Stimulated activated CD8-positive, alpha-beta memory T cell treated with anti-CD3 and anti-CD28 coated beads, Interleukin-7, amount 100 ng/mL, for 24 hours (primary cell): Measurements from ENCODE around the gene SRC.

Source experiments
- DNase-seq: peaks from one replicate; pipeline ENCODE4 v3.0.0-alpha.2; 2020; ENCODE audit warnings: low read depth

SRC gene

DNA sequence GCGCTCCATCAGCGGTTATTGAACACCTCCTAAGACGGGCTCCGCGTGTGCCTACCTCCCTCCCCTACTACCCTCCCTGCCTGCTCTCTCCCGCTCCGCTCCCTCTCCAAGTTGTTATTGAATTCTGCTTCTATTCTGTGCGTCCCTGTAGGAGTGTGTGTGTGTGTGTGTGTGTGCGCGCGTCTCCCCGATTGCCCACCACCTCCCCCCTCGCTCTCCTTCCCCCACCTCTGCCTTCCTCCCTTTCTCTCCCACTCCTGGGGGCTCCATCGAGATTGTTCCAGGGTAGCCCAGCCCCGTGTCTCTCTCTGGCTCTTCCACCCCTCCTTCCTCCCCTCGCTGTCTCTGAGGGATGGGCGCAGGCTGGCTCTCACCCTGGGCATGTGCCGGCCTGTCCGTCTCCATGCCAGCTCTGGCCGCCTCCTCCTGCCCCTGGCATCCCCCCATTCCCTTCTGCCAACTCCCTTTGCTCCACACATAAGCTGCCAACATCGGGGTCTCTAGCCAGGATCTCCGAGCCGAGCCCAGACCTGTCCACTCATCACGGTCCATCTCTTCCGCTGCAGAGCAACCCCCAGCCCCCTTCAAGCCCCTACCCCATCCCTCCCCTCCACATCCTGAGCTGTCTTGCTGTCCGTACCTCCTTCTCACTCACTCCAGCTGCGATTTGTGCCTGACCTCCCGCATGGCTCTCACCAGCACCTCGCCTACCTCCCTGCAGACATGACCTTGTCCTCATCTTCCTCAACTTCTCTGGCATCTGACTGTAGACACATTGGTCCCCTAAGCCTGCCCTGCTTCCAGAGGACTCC is 68.5 kb downstream of the SRC start:
- no peak for DNase-seq

DNA sequence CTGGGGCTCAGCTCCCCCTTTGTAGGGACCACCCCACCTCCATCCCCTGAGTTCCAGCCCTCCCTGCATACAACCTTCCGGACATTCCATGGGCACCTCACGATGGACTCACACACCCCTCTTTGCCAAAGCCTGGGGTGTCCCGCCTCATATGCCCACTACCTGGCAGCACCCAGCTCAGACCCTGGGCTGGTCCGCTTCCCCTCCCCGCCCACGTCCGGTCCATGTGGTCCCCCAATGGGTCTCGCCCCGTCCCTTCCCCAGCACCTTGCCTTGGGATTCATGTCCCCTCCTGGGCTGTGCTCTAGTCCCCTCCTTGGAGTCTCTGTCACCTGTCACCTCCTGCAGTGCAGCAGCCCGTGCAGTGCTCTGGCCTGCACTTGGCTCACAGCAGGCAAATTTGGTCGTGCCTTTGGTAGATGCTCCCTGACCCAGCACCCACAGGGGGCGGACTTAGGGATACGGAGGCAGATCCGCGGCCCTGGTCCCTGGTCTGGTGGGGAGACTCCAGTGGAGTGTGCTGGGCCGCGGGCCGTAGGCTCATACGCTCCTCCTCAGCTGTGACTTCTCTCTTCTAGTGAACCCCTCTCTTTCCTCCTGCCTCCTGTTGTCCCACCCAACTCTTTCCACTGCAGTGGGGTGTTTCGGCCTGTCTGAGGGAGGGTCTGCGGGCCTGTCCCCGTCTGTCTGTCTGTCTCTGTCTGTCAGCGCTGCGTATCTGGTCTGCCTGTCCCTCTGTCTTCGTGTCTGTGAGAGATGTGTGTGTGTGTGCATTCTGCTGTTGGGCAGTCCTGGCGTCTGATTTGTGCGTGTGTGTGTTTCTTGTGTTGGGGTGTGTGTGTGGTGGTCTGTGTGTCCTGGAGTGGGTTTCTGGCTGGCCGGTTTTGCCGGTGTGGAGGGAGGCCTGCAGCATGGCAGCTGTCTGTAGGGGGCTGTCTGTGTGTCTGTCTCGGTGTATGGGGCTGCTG is 69.5 kb downstream of the SRC start:
- DNase-seq, result no peak

DNA sequence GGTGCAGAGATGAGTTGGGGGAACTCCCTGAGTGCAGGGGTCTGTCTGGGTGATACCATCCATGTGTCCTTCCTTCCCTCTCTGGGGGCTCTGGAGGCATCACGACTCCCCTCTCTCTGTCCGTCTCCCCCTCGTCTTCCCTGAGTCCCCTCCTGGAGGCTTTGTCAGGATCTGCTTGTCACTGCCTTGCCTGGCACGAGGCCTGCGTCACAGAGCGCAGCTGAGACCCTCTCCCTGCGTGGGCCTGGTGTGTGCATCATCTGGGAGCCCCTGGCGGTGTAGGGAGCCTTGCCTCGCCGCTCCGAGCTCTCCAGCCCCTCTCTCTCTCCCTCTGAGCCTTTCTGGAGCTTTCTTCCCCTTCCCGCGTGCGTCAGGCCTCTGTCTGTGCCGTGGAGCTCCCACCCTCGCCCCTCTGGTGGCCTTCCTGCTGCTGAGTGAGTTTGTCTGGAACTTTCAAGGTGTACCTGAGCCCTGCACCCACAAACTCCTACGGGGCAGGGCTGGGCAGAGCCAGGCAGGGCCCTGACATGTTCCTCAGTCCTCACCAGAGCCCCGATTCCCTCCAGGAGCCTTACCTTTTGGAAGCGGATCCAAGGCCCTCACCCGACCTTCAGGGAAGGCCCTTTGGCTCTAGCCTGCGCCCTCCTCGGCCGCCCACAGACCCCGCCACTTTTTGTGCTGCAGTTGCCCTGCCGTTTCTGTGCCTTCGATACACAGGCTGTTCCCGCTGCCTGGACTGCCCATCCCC is 70.3 kb downstream of the SRC start:
- DNase-seq, result no peak

DNA sequence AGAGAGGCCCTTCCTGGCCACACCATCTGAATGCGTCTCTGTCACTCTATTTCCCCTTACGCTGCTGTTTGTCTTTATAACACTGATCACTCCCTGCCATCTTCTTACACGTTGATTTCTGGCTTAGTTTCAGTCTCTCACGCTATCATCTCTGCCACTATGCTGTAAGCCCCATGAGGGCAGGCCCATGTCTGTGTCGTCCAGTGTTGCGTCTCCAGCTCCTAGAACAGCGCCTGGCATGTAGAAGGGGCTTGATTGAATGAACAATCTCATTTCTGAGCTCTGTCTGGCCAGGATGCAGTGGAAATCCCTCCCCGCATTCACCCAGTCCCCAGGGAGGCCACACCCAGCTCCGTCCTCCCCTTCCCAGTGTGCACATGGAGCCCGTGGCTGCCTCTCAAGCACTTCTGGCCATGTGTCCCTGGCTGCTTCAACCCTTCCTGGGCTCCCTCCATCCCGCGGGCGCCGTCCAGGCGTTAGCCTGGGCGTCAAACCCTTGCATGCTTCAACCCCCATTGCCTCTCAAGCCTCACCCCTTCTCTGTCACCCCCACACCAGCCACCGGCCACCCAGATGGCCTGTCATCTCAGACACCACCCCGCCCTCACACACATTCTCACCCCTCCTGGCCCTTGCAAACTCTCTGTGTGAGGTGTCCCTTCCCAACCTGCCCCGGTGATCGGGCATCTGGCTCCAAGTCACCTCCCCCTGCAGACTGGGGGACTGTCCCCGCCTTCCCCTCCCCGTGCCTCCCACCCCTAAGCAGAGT is 71.1 kb downstream of the SRC start:
- no peak for DNase-seq

DNA sequence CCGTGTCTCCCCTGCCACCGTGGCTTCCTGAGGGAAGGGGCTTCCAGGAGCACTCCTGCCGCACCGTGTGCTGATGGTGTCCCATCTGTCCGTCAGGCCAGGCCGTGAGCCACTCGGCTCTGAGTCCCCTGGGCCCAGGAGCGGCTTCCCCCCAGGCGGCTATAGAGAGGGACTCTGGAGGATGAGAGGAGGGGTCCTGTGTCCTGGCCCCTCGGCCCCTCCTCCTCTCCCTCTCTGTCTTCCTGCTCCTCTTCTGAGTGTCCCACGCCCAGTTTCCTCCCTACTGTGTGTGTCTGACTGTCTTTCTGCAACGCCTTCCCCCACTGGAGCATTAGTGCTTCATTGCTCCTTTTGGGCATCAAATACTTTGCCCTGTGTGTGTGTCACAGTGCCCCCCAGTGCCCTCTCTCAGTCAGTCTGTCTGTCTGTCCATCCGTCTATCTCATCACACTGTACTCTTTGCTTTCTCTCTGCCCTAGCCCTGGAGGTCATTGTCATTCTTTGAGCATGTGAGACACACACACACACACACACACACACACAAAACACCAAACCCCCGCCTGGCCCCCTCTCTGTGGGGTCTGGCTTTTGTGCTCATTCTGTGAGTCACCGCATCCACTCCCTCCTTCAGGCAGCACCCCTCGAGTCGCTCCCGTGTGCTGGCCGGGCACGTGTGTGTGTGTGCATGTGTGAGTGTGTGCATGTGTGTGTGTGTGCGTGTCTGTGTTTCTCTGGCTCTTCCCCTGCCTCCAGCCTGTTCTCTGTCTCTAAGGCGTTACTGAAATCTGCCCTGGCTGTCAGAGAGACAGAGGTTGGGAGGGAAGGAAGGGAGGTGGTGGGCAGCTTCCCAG is 71.9 kb downstream of the SRC start:
- DNase-seq, result no peak

DNA sequence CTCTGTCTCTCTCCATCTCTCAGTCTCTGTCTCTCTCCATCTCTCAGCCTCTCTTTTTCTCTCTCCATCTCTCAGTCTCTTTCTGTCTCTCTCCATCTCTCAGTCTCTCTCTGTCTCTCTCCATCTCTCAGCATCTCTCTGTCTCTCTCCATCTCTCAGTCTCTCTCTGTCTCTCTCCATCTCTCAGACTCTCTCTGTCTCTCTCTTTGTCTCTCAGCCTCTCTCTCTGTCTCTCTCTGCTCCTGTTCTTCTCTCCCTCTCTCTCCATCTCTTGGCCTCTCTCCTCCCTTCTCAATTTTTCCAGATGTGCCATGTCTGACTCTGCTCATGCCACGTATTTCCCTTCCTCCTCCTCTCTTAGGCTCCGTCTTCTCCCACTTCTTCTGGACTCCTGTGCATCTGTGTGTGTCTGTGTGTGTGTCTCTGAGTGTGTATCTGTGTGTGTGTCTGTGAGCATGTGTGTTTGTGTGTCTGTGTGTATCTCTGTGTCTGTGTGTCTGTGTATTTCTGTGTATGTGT is 72.7 kb downstream of the SRC start:
- DNase-seq, result no peak

DNA sequence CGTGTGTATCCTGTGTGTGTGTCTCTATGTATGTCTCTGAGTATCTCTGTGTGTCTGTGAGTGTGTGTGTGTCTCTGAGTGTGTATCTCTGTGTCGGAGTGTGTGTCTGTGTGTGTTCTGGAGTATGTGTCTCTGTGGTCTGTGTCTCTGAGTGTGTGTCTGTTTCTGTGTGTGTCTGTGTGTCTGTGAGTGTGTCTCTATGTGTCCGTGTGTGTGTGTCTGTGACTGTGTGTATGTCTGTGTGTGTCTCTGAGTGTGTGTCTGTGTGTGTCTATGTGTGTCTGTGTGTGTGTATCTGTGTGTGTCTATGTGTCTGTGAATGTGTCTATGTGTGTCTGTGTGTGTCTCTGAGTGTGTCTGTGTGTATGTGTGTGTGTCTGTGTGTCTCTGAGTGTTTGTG is 73.4 kb downstream of the SRC start:
- no peak for DNase-seq

DNA sequence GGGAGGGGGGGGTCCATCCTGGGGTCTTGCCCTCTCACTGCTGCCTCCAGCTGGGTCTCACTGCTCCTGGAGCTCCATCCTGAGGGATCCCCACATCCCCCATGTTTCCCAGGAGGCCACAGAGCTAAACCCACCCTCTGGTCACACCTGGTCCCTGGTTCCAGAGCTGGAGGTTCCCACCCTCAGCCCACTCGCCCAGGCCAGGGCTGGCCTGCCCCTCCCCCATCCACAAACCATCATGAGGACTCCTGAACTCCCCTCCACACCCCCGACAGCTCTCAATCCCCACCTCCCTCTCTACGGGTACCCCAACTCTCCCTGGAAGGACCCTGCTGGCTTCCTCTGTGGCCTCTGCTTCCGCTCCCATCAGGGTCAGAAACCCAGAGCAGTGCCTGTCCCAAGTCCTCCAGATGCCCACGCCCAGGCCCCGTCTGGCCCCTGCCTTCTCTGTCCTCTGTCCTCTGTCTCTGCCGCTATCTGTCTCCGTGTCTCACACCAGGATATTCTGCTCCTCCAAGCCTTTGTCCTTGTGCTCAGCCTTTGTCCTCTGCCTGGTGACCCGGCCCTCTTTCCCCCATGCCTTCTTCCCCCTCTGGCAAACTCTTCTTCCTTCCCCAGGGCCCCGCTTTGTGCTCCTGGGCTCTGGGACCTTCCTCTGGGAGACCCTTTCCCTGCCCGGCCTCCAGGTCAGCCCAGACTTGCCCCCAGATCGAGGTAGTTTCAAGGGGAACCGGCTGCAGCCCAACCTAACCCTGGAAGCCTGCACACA is 74.0 kb downstream of the SRC start:
- no peak for DNase-seq

DNA sequence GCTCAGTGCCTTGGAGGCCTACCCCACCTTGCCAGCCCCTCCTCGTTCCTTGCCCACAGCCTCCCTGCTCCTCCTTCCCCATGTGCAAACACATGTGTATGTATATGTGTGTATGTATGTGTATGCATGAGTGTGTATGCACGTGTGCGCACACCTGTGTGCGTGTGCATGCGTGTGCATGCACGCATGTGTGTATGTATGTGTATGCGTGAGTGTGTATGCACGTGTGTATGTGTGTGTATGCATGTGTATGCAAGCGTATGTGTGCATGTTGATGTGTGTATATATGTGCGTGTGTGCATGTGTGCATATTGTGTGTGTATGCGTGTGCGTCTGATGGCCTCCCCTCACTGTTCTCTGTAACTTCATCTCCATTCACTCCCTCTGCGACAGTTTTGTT is 74.7 kb downstream of the SRC start:
- no peak for DNase-seq

DNA sequence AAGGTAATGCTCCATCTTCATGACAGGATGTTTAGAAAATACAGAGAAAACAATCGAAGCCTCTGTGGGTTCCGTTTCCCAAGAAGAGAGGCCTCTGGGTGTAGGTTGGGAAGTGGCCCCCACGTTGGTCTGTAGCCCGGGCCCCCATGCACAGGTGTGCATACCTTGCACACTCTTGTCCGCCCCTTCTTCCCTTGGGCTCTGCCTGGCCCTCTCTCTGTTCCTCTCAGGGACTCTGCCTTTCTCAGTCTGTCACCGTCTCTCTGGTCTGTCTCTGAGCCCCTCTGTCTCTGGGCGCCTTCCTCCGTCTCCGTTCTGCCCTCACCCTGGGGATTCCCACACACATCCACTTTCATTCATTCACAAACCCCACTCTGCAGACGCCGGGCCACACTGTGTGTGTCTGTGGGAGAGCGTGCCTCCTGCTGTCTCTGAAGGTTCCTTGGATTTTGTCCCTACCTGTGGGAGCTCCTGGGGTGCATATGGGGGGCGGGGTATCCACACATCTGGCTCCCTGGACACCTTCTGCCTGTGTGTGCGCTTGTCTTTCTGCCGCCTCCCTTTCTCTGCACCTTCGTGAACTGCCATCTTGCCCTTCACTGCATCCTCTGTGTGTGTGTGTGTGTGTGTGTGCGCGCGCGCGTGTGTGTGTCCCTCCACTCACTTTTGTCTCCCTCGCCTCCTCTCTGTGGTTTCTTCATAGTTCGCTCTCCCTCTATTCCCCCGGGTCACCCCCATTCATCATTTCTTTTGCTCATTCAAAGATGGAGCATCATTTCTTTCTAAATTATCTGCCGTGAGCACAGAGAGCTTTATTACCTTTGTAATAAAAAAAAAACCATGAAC is 75.3 kb downstream of the SRC start:
- DNase-seq, result no peak

DNA sequence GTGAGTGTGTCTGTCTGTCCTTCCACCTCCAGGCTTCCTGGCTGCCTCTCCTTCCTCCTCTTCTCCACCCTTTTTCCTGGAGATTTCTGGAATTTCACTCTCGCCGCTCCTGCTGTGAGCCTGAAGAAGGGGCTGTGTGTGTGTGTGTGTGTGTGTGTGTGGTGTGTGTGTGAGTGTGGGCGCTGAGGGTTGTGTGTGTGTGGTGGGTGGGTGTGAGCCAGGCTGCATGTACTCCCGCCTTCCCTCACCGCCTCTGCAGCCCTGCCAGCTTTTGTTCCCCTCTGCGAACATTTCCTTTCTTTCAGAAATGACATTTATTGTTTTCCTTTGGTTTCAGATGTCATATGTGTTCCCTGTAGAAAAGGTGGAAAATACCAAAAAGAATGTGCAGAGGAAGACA is 76.0 kb downstream of the SRC start:
- no peak for DNase-seq

DNA sequence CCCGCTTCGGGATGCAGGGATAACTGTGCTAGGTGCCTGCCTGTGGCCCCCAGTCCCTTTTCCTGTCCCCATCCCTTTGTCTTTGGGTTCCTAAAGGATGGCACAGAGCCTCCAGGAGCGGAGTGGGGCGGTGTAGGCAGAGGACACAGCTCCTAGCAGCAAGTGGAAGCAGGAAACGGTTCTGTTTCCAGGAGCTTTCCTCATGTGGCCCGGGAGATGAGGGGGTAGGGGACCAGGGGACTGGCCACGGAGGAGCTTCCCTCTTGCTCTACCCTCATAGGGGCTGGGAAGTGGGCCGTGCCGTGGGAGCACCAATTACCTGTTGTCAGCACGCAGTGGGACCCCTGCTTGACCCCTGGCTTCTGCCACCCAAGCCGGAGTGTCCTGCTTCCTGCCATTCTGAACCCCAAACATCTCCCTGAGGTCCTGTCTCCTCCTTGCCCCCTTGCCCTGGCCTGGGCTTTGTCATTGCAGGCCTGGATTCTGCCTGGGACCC is 76.9 kb downstream of the SRC start:
- no peak for DNase-seq

DNA sequence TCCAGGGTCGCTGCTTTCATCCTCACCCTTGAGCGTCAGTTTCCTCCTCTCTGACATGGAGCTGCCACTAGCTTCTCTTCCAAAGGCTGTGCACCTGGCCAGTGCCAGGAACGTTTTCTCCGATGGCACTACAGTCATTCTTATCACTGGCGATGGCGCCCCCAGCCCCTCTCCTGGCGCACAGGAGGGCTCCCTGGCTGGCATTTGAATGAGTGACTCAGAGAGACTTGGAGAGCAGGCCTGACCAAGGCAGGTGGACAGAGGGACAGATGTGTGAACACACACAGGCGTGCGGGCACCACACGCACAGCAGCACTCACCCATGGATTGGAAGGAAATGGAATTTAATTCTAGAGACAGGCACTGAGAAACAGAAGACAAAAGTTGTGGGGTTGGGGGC is 77.6 kb downstream of the SRC start:
- DNase-seq, result no peak

DNA sequence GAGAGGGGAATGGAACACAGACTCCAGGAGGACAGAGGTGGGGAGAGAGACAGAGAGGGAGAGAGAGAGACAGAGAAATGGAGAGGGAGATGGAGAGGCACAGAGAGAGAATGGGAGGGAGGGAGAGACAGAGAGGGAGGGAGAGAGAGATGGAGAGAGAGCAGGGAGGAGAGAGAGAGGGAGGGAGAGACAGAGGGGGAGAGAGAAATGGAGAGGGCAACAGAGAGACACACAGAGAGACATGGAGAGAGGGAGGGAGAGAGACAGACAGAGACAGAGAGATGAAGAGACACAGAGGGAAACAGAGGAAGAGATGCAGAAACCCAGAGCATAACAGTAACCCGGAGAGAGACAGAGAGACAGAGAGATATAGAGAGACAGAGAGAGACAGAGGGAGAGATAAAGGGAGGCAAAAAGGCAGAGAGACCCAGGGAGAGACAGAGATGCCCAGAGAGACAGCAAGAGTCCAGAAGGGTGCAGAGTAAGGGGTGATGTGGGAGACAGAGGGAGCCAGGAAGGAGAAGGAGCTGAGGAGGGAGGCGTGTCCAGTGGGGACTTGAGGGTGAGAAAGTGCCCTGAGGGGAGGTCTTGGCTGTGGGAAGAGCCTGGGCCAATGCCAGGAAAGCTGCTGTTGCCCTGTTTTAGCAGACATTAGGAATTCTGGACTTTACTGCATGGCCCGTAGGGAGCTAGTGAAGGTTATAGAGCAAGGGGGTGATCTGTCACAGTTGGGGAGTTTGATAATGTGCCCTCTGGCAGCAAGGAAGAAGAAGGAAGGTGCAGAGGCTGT is 78.3 kb downstream of the SRC start:
- no peak for DNase-seq

DNA sequence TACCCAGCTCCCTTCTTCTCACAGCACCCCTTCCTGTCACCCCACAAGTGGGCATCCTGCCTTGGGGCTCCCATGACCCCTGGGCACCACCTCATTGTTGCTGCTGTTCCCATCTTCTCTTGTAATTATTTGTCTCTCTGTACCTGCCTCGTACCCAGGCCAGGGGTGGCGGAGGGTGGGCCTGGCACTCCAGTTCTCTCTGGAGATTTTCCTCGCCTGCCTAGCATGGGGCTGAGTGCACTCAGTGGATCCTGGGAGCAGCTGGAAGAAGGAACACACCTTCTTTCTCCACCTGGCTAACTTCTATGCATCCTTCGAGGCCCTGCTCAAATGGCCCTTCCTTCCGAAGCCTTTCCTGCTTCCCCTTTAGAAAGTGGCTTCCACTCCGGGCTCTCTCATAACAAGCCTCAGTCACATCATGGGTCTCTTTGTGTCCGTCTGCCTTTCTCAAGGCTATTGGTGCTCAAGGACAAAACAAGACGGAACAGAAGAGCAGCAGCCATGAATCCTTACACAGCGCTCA is 79.2 kb downstream of the SRC start:
- DNase-seq, result no peak

DNA sequence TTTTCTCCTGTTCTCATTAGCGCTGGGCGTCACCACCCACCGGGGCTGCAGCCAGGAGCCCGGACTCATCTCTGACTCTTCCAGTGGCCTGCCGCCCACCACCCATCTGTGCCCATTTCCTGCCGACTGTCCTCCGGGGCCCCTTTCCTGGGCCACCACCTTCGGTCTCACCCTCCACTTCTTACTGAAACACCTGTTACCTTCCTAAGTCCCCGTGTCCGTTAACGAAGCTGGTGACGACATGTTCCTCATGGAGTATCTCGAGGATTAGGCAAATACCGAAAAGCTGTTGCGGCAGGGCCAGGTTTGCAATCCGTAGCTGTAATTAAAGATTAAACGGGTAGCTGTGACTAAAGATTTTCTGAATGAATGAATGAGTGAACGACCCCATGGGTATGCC is 80.2 kb downstream of the SRC start:
- no peak for DNase-seq

DNA sequence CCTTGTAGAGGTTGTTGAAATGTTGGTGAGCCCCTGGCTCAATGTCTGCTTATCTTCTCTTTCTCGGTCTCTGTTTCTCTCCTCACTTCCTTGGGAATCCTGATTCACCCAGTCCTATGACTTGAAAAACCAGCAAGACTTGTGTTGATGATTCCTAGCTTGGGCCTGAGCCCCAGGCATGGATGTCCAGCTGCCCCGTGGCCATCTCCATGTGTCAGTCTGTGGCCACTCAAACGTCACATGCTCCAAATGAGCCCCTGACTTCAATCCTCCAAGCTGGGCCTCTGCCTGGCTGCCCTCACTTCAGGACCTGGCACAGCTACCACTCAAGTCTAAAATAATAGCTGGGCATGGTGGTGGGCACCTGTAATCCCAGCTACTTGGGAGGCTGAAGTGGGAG is 81.0 kb downstream of the SRC start:
- no peak for DNase-seq

DNA sequence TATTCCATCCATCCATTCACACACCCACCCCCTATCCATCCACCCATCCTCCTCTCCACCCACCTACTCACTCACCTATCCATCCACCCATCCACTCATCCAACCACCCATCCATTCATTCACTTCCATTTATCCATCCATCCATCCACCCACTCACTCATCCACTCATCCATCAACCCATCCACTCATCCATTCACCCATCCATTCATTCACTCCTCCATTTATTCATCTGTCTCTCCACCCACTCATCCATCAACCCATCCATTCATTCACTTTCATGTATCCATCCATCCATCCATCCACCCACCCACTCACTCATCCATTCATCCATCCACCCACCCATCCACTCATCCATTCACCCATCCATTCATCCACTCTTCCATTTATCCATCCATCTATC is 84.1 kb downstream of the SRC start:
- no peak for DNase-seq
